Esophagus muscularis mucosa (tissue), 4 donors: ENCODE results near the gene HSPG2.

Experiments
- CTCF ChIP-seq, 3 experiments: fragments of 200-600 bp in 2 of 3; fragments of 450-650 bp in 1 of 3; sonication (generic) in 2 of 3; IDR thresholded peaks; one replicate each; pipeline ENCODE4 v1.5.1; 2017 to 2019; ENCODE audit warnings: antibody characterized with exemption in 3 of 3, mild to moderate bottlenecking in 2 of 3, moderate library complexity in 1 of 3
- EP300 ChIP-seq: sonication (generic); formaldehyde crosslinking; IDR thresholded peaks from one replicate; pipeline ENCODE4 v1.6.1; 2017; ENCODE audit warnings: antibody characterized with exemption
- POLR2A ChIP-seq: fragments of 450-650 bp; IDR thresholded peaks from one replicate; pipeline ENCODE4 v1.6.1; 2017; ENCODE audit warnings: antibody characterized with exemption, moderate library complexity, mild to moderate bottlenecking, low read depth
- POLR2AphosphoS5 ChIP-seq, 2 donors: sonication (generic); formaldehyde crosslinking; IDR thresholded peaks; one replicate each; pipeline ENCODE4 v1.6.1; 2017; ENCODE audit warnings: antibody characterized with exemption in 2 of 2

- TF ChIP-seq CTCF (IDR thresholded peaks at IDR 0.05): no peak
- no peak for TF ChIP-seq POLR2A
- peak in 1 of 2 donors; percentile 27 for TF ChIP-seq POLR2AphosphoS5 (IDR thresholded peaks at IDR 0.05)
- TF ChIP-seq EP300: no peak
Measured at GRCh38 chr1:21894034-21894881, 42.9 kb downstream of the HSPG2 start.
